Non-pigmented ciliary epithelial cell (primary cell): ENCODE measurements around the gene WDR26.
"Not testable (repeated sequence)": the region's sequence is repeated elsewhere in the genome, so short reads cannot be mapped to it uniquely, and the experiment has no call there.

ENCODE experiments used
- DNase-seq: peaks from one replicate; pipeline ENCODE4 v3.0.0-alpha.2; 2010; ENCODE audit warnings: low read depth

The WDR26 gene

DNA sequence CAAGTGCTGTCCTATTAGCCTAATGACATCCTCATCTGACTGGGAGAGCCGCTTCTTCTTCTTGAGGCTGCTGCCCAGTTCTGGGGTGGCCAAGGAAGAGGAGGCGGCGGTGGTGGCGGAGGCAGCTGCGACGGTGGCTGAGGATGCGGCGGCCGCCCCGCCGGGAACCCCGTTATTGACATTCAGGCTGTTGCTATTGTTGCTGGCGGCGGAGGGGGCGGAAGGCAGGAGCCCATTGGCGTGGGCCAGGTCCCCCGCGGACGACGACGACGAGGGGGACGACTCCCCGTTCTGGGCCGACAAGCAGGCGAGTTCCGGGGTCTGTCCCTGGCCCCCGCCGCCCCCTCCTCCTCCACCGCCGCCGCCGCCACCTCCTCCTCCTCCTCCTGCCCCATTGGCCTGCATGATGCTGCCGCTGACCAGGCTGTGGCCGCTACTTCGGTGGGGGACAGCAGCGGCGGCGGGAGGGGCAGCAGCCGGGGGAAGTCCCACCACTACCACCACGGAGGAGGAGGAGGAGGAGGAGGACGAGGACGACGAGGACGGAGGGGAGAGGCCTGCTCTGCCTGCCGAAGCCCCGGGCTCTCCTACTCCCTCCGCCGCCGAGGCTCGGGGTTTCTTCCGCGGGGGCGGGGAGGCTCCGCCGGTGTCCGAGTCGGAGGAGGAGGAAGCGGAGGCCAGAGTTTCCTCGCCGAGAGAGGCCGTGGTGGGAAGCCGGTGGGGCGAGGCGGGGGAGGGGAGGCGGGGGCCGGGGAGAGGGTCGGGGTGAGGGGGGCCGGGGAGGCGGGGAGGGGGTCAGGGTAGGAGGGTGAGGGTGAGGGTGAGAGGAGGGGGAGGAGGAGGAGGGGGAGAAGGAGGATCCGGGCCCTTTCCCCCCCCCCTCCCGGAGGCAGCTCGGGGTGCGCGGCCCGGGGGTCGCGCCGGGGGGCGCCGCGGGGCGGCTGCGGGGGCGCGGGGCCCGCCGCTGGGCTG lies 610 bp downstream of the WDR26 start:
- no peak for DNase-seq

DNA sequence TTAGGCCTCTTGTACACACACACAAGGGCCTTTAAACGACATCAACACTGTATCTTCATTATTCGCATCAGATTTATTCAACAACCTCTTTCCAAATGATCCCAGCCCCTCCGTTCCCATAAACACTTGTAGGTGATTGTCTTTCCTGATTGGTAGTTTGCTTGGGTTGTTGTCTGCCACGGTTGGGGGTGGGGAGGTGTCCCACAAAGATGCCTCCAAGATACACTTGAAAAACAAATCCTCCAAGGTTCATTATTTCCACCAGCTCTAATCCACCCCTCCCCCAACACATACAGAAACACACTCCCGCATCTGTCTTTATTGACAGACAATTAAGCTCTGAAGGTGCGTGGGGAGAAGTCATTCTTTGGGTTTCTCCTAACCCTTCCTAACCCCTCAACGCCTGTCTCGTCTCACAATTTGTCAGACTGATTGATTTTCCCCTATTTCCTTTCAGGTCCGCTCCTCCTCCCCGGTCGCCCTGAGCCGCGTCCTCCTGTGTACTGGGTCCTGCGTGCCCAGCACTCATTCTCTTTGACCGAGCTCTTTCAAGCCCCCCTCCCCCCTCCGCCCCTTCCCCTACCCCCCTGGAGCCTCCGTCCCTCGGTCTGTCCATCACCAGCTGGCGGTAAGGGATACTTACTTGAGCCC lies 1.4 kb downstream of the WDR26 start:
- no peak for DNase-seq

DNA sequence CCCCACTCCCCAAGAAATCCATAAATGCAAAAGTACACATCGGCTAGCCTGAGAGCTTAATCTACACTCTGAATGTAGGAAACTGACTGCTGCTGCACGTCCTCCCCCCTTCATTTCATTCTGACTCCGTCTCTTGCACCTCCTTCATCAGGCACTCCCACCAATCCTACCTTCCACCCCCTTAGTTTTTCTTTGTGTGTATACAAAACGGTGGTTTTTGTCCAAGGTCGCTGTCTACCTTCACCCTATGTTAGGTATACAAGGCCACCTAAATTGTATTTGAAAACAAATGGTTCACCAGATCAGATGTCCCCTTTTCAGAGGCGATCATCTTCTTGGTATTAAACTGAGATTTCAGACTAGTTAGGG lies 1.9 kb downstream of the WDR26 start:
- no peak for DNase-seq

DNA sequence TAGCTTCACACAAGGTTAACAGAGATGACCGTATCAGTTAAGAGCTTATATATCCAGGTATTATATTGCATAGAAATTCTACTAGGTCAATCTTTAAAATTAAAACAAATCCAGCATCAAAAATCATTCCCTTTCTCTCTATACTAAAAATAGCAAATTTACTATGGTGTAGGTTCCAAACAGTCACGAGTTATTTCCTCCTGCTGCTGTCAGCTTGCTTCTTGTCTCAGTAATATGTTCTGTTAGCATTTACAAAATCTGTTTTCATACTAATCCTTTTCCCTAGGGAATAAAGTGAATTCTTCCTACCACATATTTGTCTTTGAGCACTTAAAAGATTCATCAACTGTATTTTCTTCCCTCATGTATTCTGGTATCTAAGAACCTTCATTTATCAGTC lies 2.5 kb downstream of the WDR26 start:
- DNase-seq = no peak

DNA sequence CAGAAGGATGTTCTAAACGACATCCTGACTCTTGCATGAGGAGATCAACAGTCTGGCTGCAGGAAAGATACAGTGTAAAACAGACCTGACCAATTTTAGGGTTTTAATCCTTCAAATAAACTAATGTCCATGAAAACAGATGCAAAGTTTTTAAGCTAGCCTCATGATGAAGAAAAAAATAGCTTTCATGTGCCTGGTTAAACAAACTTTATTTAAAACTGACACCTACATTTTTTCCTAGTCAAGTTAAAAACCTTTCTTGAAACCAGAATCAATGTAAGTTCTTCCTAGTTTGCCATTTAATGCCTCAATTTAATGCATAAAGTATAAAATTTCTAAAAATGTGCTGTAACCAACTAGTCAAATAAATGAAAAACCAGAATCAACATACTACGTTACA lies 2.9 kb downstream of the WDR26 start:
- DNase-seq = no peak

DNA sequence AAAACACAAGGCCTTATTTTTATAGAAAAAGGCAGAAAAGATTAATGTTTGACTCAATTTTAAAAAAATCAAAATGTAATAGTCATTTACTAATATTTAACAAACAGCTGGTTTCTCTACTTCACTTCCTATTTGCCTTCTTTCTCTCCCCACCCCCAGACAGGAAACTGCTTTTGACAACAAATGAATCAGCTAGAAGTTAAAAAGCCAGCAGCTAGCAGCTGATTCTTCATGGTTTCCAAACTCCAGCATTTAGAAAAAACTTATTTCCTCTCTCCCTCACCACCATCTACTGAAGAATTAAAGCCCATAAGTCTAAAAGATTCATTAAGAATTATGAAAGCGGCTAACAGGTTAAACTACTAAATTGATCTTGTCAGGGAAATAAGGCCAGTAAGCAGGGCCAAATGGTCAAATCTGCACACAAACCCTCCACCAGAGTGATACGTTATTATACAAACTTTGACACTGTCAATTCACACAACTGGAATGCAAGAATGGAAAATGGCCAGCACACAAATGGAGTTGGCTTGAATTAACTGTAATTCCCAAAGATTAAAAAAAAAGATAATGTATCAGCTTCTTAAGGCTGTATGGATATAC lies 4.0 kb downstream of the WDR26 start:
- DNase-seq = peak; percentile 41

DNA sequence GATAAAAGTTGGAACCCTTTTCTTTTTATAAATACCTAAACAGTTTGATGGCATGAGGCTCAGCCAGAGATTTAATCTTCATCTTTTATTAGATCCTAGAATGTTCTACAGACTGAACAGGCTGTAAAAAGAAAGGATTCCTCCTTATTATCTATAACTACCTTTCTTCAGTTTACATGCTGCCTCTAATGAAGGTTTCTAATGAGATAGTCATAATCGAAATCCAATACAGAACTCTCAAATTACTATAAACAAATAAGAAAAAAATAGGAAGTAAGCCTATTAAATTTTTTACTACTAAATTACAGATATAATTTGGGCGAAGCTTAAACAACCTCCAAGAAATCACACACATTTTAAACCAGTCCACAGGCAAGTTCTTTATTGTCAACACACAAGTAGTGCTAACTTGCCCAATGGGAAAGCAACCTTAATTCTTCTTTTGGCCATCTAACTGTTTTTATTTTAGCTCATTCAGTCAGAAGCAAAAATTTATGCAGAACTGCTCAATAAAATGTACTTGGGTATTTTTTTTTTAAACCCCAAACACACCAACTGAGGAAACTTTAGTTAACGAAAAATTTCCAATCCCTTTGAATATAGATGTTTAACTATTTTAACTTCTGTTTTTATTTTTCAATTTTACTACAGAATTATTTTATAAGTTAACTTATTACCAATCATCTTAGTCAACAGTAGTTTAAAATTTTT lies 4.8 kb downstream of the WDR26 start:
- no peak for DNase-seq

DNA sequence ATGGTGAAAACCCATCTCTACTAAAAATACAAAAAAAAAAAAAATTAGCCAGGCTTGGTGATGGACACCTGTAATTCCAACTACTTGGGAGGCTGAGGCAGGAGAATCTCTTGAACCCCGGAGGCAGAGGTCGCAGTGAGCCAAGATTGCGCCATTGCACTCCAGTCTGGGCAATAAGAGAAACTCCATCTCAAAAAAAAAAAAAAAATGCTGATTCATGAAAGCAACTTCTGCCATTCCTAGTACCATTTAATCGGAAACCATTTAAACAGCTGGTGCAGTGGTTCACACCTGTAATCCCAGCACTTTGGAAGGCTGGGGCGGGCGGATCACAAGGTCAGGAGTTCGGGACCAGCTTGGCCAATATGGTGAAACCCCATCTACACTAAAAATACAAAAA lies 5.9 kb downstream of the WDR26 start:
- not testable (repeated sequence) for DNase-seq

GRCh38 chr1:224427346-224427745 lies 7.3 kb downstream of the WDR26 start:
- peak; percentile 36 for DNase-seq

DNA sequence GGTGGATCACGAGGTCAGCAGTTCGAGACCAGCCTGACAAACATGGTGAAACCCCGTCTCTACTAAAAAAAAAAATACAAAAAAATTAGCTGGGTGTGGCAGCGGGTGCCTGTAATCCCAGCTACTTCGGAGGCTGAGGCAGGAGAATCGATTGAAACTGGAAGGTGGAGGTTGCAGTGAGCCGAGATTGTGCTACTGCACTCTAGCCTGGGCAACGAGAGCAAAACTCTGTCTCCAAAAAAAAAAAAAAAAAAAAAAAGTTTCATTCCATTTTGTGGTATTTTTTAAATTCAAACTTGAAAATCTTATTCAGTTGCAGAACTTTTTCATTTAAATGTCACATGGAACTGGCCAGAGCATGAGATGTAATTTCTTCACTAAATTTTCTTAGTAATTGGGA lies 7.7 kb downstream of the WDR26 start:
- not testable (repeated sequence) for DNase-seq

- no peak for DNase-seq
Observed at GRCh38 chr1:224425279-224425884, 9.2 kb downstream of the WDR26 start.

- DNase-seq = no peak
Observed at GRCh38 chr1:224420106-224420505, 14.5 kb downstream of the WDR26 start.

GRCh38 chr1:224411766-224412165 lies 22.8 kb downstream of the WDR26 start:
- DNase-seq = no peak

GRCh38 chr1:224408294-224408590 lies 26.4 kb downstream of the WDR26 start:
- DNase-seq = no peak

GRCh38 chr1:224407571-224408293 lies 26.9 kb downstream of the WDR26 start:
- no peak for DNase-seq

DNA sequence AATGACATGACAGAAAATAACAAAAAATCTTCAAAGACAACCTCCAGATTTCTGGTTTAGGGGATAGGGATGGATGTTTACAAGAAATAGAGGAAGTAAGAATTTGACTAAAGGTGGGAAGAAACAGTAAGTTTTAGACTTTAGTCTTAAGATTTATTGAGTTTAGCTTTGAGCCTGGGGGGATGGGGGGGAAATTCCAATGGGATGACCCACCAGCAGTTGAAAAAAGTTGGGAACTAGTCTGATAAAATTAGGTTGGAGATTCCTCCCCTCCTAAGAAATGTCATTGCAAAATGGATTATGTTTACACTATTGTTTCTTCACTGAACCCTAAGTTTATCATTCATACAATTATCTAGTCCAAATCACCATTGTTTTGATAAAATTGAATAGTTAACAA lies 28.4 kb downstream of the WDR26 start:
- no peak for DNase-seq

GRCh38 chr1:224405604-224405970 lies 29.0 kb downstream of the WDR26 start:
- no peak for DNase-seq

- DNase-seq = no peak
Observed at GRCh38 chr1:224404916-224405603, 29.5 kb downstream of the WDR26 start.

- DNase-seq = no peak
Observed at GRCh38 chr1:224402472-224403036, 32.0 kb downstream of the WDR26 start.

GRCh38 chr1:224399887-224400286 lies 34.7 kb downstream of the WDR26 start:
- DNase-seq = no peak

DNA sequence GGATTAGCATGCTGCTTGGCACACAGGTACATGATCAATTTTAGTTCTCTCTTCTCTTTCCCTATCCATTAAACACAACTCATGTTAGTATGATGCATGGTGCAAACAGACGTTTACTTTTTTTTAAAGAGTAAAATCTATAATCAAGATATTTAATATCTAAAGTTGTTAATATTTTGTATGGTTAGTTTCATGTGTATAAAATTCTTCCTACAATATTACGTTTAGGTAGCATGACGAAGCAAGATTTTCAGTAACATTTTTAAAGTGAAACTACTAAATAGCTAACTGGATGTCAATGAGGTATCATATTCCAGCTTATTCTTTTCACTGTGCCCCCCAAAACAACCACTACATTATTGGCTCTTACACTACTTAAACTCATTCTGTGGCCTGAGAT lies 41.3 kb downstream of the WDR26 start:
- no peak for DNase-seq
